GM20431 (cell line): Measurements from ENCODE around the gene TTC29.
"Not testable (repeated sequence)": the region's sequence is repeated elsewhere in the genome, so short reads cannot be mapped to it uniquely, and the experiment has no call there.

ENCODE experiments used
- in situ Hi-C: fragments of 300-500 bp; cut with MseI, MboI; formaldehyde crosslinking; loops from one replicate; pipeline ENCODE4 v1.15.0; 2020; ENCODE audit warnings: low sequenced_read_pairs; ENCODE audit not compliant: unreplicated experiment

Gene TTC29

GRCh38 chr4:146890301-146890700 lies 55.4 kb downstream of the TTC29 start:
- in situ Hi-C loops, result no loop called here

GRCh38 chr4:146883070-146883469 lies 62.6 kb downstream of the TTC29 start:
- in situ Hi-C loops, result no loop called here

- in situ Hi-C loops, result no loop called here
Measured at GRCh38 chr4:146857298-146857697, 88.4 kb downstream of the TTC29 start.

GRCh38 chr4:146855761-146856160 lies 89.9 kb downstream of the TTC29 start:
- in situ Hi-C loops, result no loop called here

GRCh38 chr4:146852360-146852759 lies 93.3 kb downstream of the TTC29 start:
- in situ Hi-C loops, result no loop called here

GRCh38 chr4:146847345-146847744 lies 98.3 kb downstream of the TTC29 start:
- in situ Hi-C loops, result no loop called here

- in situ Hi-C loops, result no loop called here
Measured at GRCh38 chr4:146846882-146847281, 98.8 kb downstream of the TTC29 start.

GRCh38 chr4:146844761-146845160 lies 100.9 kb downstream of the TTC29 start:
- in situ Hi-C loops, result no loop called here

GRCh38 chr4:146842876-146843275 lies 102.8 kb downstream of the TTC29 start:
- in situ Hi-C loops, result no loop called here

- in situ Hi-C loops, result no loop called here
Measured at GRCh38 chr4:146840731-146841130, 104.9 kb downstream of the TTC29 start.

GRCh38 chr4:146835096-146835495 lies 110.6 kb downstream of the TTC29 start:
- in situ Hi-C loops, result no loop called here

GRCh38 chr4:146834263-146835034 lies 111.2 kb downstream of the TTC29 start:
- in situ Hi-C loops, result no loop called here

- in situ Hi-C loops, result no loop called here
Measured at GRCh38 chr4:146833530-146833929, 112.1 kb downstream of the TTC29 start.

- in situ Hi-C loops, result not testable (repeated sequence)
Measured at GRCh38 chr4:146822980-146823379, 122.7 kb downstream of the TTC29 start.

GRCh38 chr4:146814750-146815149 lies 130.9 kb downstream of the TTC29 start:
- in situ Hi-C loops, result no loop called here

GRCh38 chr4:146795711-146796110 lies 150.0 kb downstream of the TTC29 start:
- in situ Hi-C loops, result no loop called here

- in situ Hi-C loops, result no loop called here
Measured at GRCh38 chr4:146793727-146794126, 151.9 kb downstream of the TTC29 start.

- in situ Hi-C loops, result no loop called here
Measured at GRCh38 chr4:146791439-146791838, 154.2 kb downstream of the TTC29 start.

- in situ Hi-C loops, result no loop called here
Measured at GRCh38 chr4:146790515-146790914, 155.1 kb downstream of the TTC29 start.

GRCh38 chr4:146787731-146788130 lies 157.9 kb downstream of the TTC29 start:
- in situ Hi-C loops, result no loop called here

GRCh38 chr4:146776691-146777090 lies 169.0 kb downstream of the TTC29 start:
- in situ Hi-C loops, result no loop called here

- in situ Hi-C loops, result no loop called here
Measured at GRCh38 chr4:146763560-146763959, 182.1 kb downstream of the TTC29 start.
